Neural progenitor cell (in vitro differentiated cells): ENCODE measurements around the gene GUCY1B1. TPM values are rescaled to one million over a fixed set of nuclear protein-coding genes. Genes with fewer than 3 reads are reported as not detected.

ENCODE experiments used
- DNase-seq: peaks from one replicate; pipeline ENCODE4 v3.0.0-alpha.2; 2016; ENCODE audit warnings: low spot score
- H2AFZ ChIP-seq: fragments of 200-600 bp; sonication (generic); replicated peaks from 2 replicates; pipeline ENCODE4 v1.6.1; 2016; ENCODE audit warnings: antibody characterized with exemption
- H3F3A ChIP-seq: fragments of 200-600 bp; sonication (generic); 2 replicates; pipeline ENCODE4 v1.6.1; 2016; ENCODE audit warnings: antibody characterized with exemption, low read depth
- H3K27ac ChIP-seq: fragments of 200-600 bp; sonication (generic); 2 replicates; pipeline ENCODE4 v1.5.1; 2016; ENCODE audit warnings: mild to moderate bottlenecking
- H3K27me3 ChIP-seq: fragments of 200-600 bp; sonication (generic); 2 replicates; pipeline ENCODE4 v1.6.1; 2016; ENCODE audit warnings: mild to moderate bottlenecking, moderate library complexity
- H3K36me3 ChIP-seq: fragments of 200-600 bp; sonication (generic); 2 replicates; pipeline ENCODE4 v1.5.1; 2016
- H3K4me1 ChIP-seq: fragments of 200-600 bp; sonication (generic); 2 replicates; pipeline ENCODE4 v1.6.1; 2016; ENCODE audit warnings: mixed run types
- H3K4me2 ChIP-seq: fragments of 200-600 bp; sonication (generic); 2 replicates; pipeline ENCODE4 v1.6.1; 2016
- H3K4me3 ChIP-seq: fragments of 200-600 bp; sonication (generic); 2 replicates; pipeline ENCODE4 v1.5.1; 2016
- H3K79me2 ChIP-seq: fragments of 200-600 bp; sonication (generic); 2 replicates; pipeline ENCODE4 v1.6.1; 2016; ENCODE audit warnings: low read depth
- H3K9ac ChIP-seq: fragments of 200-600 bp; sonication (generic); 2 replicates; pipeline ENCODE4 v1.6.1; 2016
- H3K9me3 ChIP-seq: fragments of 200-600 bp; sonication (generic); 2 replicates; pipeline ENCODE4 v1.5.1; 2016; ENCODE audit warnings: low read depth
- H4K20me1 ChIP-seq: fragments of 200-600 bp; sonication (generic); 2 replicates; pipeline ENCODE4 v1.6.1; 2016; ENCODE audit warnings: low read depth
- H3K27ac Mint-ChIP-seq: 3 replicates; pipeline ENCODE4 v1.8.0; 2021; ENCODE audit warnings: mixed read lengths
- H3K27me3 Mint-ChIP-seq: 2 replicates; pipeline ENCODE4 v1.8.0; 2022; ENCODE audit warnings: low read depth, mild to moderate bottlenecking, inconsistent platforms, moderate library complexity, mixed read lengths; ENCODE audit not compliant: insufficient read depth
- H3K36me3 Mint-ChIP-seq: 3 replicates; pipeline ENCODE4 v1.8.0; 2021; ENCODE audit warnings: mixed read lengths
- H3K4me1 Mint-ChIP-seq: 3 replicates; pipeline ENCODE4 v1.8.0; 2021; ENCODE audit warnings: mixed read lengths
- H3K4me3 Mint-ChIP-seq: 3 replicates; pipeline ENCODE4 v1.8.0; 2021; ENCODE audit warnings: mild to moderate bottlenecking, moderate library complexity, mixed read lengths
- H3K9me3 Mint-ChIP-seq: 3 replicates; pipeline ENCODE4 v1.8.0; 2020; ENCODE audit warnings: mixed read lengths
- EZH2 ChIP-seq: fragments of 200-600 bp; sonication (generic); IDR thresholded peaks from 2 replicates; pipeline ENCODE4 v1.6.1; 2017; ENCODE audit warnings: antibody characterized with exemption, mild to moderate bottlenecking, moderate library complexity
- EZH2phosphoT487 ChIP-seq: fragments of 200-600 bp; sonication (generic); IDR thresholded peaks from 2 replicates; pipeline ENCODE4 v1.6.1; 2017; ENCODE audit warnings: antibody characterized with exemption
- total RNA-seq: library from RNA; depleted of rRNA; stranded (reverse); fragments of >200 nt; gene quantifications from 2 replicates; pipeline ENCODE4 v1.2.3, GENCODE V29; 2015; ENCODE audit warnings: low replicate concordance
- TF ChIP-seq, protein P1 (sequence below): fragments of 200-600 bp; sonication (generic); IDR thresholded peaks from 2 replicates; pipeline ENCODE4 v1.5.1; 2017; ENCODE audit warnings: antibody characterized with exemption, mild to moderate bottlenecking

GUCY1B1 gene
- total RNA-seq, 1 donor from 2014 or later: 10.9 TPM

DNA sequence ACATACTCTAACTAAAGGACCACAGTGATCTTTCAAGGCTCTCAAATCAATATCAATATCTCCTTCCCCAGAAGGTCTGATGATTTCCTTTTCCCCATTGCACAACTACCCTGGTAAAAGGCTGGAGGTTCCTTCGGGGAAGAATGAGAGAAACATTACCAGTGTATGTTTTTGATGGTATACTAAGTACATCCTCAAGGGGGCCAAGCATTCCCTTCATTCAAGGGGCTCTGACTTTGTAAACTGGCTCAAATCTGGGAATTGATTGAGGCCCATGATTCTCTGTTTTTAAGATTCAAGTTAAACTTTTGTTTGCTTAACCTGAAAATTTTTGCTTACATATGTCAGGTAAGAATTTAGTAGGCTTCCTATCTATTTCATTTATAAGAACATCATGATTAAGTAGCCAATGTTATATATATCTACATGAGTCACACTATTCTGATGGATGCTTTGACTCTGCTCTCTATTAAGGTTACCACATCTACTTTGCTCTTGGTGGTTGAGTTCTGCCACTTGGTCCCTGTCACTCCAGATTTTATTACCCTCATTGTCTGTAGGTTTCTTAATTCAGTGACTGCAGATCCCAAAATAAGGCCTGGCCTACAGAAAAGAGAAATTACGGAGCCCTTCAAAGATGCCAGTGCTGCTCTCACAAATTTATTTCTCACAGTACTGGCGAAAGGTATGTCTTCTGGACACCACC, 16.4 kb upstream of the GUCY1B1 start:
- H3K4me1 Mint-ChIP-seq: no peaks in the 10 kb centered on the region

DNA sequence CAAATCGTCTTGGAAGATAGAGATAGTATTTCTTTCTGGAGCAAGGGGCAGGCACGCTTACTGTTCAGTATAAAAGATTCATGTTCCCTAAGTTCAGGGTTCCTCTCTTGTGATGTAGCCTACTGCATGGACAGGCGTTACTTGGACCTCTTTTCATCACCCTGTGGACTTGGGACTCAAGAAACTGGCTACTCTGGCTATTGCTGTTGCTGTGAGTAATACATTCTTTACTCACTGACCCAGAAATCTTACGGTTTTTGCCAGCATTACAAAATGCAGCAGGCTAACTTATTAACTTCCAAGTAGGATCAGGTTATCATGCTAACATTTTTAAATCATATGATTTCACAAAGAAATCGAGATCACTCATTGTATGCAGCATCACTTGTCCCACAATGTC, 12.8 kb upstream of the GUCY1B1 start:
- H3K4me2 ChIP-seq: no peak overlapping the region
- H2AFZ ChIP-seq: no peak overlapping the region
- H3K9me3 ChIP-seq: no peaks in the 10 kb centered on the region
- H3F3A ChIP-seq: no peaks in the 10 kb centered on the region
- no peaks in the 10 kb centered on the region for H3K4me1 ChIP-seq
- no peak for DNase-seq
- H3K27me3 ChIP-seq: no peaks in the 10 kb centered on the region
- no peak for TF ChIP-seq EZH2phosphoT487
- no peaks in the 10 kb centered on the region for H3K79me2 ChIP-seq
- no peak overlapping the region for H3K4me3 ChIP-seq
- H3K9ac ChIP-seq: no peak overlapping the region
- Mint-ChIP-seq H3K4me1 (no peaks in the 10 kb centered on the region), H3K4me3 (no peak overlapping the region), H3K36me3 (no peaks in the 10 kb centered on the region), H3K27me3 (no peaks in the 10 kb centered on the region), H3K9me3 (no peaks in the 10 kb centered on the region), H3K27ac (no peak overlapping the region)
- H4K20me1 ChIP-seq: no peaks in the 10 kb centered on the region
- H3K27ac ChIP-seq: no peak overlapping the region
- no peaks in the 10 kb centered on the region for H3K36me3 ChIP-seq

More for the DNA sequence above, 16.4 kb upstream of the GUCY1B1 start:
- H3K4me3 ChIP-seq: no peak overlapping the region
- no peaks in the 10 kb centered on the region for H3K36me3 ChIP-seq
- Mint-ChIP-seq H3K4me3 (no peak overlapping the region), H3K27me3 (no peaks in the 10 kb centered on the region), H3K27ac (no peak overlapping the region), H3K36me3 (no peaks in the 10 kb centered on the region), H3K9me3 (no peaks in the 10 kb centered on the region)
- H3K27ac ChIP-seq: no peak overlapping the region
- H3K4me1 ChIP-seq: no peaks in the 10 kb centered on the region
- H2AFZ ChIP-seq: no peak overlapping the region
- no peaks in the 10 kb centered on the region for H3F3A ChIP-seq
- H3K9me3 ChIP-seq: no peaks in the 10 kb centered on the region
- no peak overlapping the region for H3K4me2 ChIP-seq
- H3K27me3 ChIP-seq: no peaks in the 10 kb centered on the region
- H3K79me2 ChIP-seq: no peaks in the 10 kb centered on the region
- no peak for DNase-seq
- no peaks in the 10 kb centered on the region for H4K20me1 ChIP-seq
- TF ChIP-seq EZH2 (no peak), EZH2phosphoT487 (no peak)
- TF ChIP-seq, protein P1, sequence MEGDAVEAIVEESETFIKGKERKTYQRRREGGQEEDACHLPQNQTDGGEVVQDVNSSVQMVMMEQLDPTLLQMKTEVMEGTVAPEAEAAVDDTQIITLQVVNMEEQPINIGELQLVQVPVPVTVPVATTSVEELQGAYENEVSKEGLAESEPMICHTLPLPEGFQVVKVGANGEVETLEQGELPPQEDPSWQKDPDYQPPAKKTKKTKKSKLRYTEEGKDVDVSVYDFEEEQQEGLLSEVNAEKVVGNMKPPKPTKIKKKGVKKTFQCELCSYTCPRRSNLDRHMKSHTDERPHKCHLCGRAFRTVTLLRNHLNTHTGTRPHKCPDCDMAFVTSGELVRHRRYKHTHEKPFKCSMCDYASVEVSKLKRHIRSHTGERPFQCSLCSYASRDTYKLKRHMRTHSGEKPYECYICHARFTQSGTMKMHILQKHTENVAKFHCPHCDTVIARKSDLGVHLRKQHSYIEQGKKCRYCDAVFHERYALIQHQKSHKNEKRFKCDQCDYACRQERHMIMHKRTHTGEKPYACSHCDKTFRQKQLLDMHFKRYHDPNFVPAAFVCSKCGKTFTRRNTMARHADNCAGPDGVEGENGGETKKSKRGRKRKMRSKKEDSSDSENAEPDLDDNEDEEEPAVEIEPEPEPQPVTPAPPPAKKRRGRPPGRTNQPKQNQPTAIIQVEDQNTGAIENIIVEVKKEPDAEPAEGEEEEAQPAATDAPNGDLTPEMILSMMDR: peak; percentile 30
- no peak overlapping the region for H3K9ac ChIP-seq

DNA sequence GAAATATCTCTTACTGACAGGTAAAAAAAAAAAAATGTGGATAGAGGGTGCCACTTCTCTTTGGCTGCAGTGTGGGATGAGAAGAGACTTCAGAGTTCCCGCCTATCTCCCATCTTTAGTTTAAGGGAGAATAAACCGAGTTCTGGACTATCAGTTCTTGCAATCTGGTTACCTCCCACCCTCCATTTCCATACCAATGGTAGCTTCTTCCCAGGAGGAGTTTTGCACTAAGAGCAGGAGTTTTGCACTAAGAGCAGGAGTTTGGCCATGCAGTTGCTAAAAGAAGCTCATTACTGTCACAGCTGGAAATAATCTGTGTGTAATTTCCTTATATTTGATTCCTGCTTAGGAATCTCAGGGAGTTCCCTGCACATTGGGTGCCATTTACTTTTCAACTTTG, 10.8 kb upstream of the GUCY1B1 start:
- Histone ChIP-seq H2AFZ (no peak overlapping the region), H3K27me3 (no peaks in the 10 kb centered on the region), H3F3A (no peaks in the 10 kb centered on the region), H3K9me3 (no peaks in the 10 kb centered on the region), H3K27ac (no peak overlapping the region), H3K36me3 (no peaks in the 10 kb centered on the region), H4K20me1 (no peaks in the 10 kb centered on the region), H3K4me3 (no peak overlapping the region), H3K4me1 (no peaks in the 10 kb centered on the region), H3K4me2 (no peak overlapping the region), H3K9ac (no peak overlapping the region), H3K79me2 (no peaks in the 10 kb centered on the region)
- no peak for DNase-seq
- TF ChIP-seq EZH2phosphoT487 (no peak), EZH2 (no peak)
- TF ChIP-seq, protein P1: no peak
- Mint-ChIP-seq H3K4me1 (no peaks in the 10 kb centered on the region), H3K36me3 (no peaks in the 10 kb centered on the region), H3K27me3 (no peaks in the 10 kb centered on the region), H3K27ac (no peak overlapping the region), H3K4me3 (no peak overlapping the region), H3K9me3 (no peaks in the 10 kb centered on the region)

DNA sequence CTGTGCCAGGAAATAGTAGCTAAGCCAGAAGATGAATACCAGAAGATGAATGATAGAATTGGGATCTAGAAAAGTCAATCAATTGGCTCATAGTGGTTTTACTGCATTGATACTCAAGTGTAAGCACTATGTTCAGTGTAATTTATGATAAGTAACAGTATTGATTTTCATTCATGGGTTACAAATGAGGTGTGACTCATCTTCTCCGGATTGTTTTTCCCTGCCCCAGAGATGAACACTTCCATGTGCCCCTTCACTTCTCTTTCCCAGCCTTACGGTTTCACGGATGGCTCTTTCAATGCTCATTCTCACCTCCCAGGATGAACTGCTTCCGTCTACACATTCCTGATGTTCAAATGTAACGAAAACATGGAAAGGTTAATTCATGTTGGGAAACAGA, 9.8 kb upstream of the GUCY1B1 start:
- Mint-ChIP-seq H3K36me3 (no peaks in the 10 kb centered on the region), H3K4me1 (no peaks in the 10 kb centered on the region), H3K27me3 (no peaks in the 10 kb centered on the region), H3K4me3 (no peak overlapping the region), H3K27ac (no peak overlapping the region), H3K9me3 (no peaks in the 10 kb centered on the region)
- H3K4me3 ChIP-seq: no peak overlapping the region
- DNase-seq: no peak
- no peaks in the 10 kb centered on the region for H3K36me3 ChIP-seq
- H3K4me2 ChIP-seq: no peak overlapping the region
- no peaks in the 10 kb centered on the region for H3F3A ChIP-seq
- no peaks in the 10 kb centered on the region for H3K4me1 ChIP-seq
- H3K9me3 ChIP-seq: no peaks in the 10 kb centered on the region
- H3K27ac ChIP-seq: no peak overlapping the region
- no peaks in the 10 kb centered on the region for H4K20me1 ChIP-seq
- no peak overlapping the region for H2AFZ ChIP-seq
- no peak overlapping the region for H3K9ac ChIP-seq
- no peaks in the 10 kb centered on the region for H3K79me2 ChIP-seq
- no peaks in the 10 kb centered on the region for H3K27me3 ChIP-seq
- TF ChIP-seq EZH2phosphoT487 (no peak), EZH2 (no peak)
- TF ChIP-seq, protein P1: no peak
